SK-N-SH treated with all-trans-retinoic acid at 6 μM for 48 hours (cell line): ENCODE results near the gene TSC22D1.
"Not testable (repeated sequence)": the region's sequence is repeated elsewhere in the genome, so short reads cannot be mapped to it uniquely, and the experiment has no call there.

Experiments
- ATAC-seq: fragments of 200-7000 bp; cut with Tn5 transposase; 3 replicates; pipeline ENCODE4 v1.9.1; 2020; ENCODE audit warnings: mild to moderate bottlenecking, moderate library complexity
- ARNTL ChIP-seq: fragments of 450-650 bp; formaldehyde crosslinking; IDR thresholded peaks from 2 replicates; pipeline ENCODE4 v1.5.0; 2020; ENCODE audit warnings: low read depth, mild to moderate bottlenecking, moderate library complexity, borderline replicate concordance
- BACH2 ChIP-seq: fragments of 250-450 bp; sonication (Bioruptor Pico); IDR thresholded peaks from 2 replicates; pipeline ENCODE4 v1.9.0; 2021; ENCODE audit warnings: mild to moderate bottlenecking, borderline replicate concordance
- CSDC2 ChIP-seq: fragments of 250-450 bp; sonication (Bioruptor Pico); IDR thresholded peaks from 2 replicates; pipeline ENCODE4 v1.5.0; 2020; ENCODE audit warnings: mild to moderate bottlenecking, moderate library complexity
- ESRRG ChIP-seq: fragments of 250-450 bp; sonication (Bioruptor Pico); IDR thresholded peaks from 2 replicates; pipeline ENCODE4 v1.6.1; 2021; ENCODE audit warnings: mild to moderate bottlenecking
- GLIS3 ChIP-seq: fragments of 250-450 bp; sonication (Bioruptor Pico); IDR thresholded peaks from 2 replicates; pipeline ENCODE4 v1.5.0; 2020; ENCODE audit warnings: mild to moderate bottlenecking, moderate library complexity
- ISL1 ChIP-seq: fragments of 250-450 bp; sonication (Bioruptor Pico); IDR thresholded peaks from 2 replicates; pipeline ENCODE4 v2.1.2; 2022; ENCODE audit warnings: mild to moderate bottlenecking, moderate library complexity
- OSR1 ChIP-seq: fragments of 250-450 bp; sonication (Bioruptor Pico); IDR thresholded peaks from 2 replicates; pipeline ENCODE4 v1.8.0; 2022; ENCODE audit warnings: moderate library complexity, mild to moderate bottlenecking, inconsistent platforms
- PPARA ChIP-seq: fragments of 250-450 bp; sonication (Bioruptor Pico); IDR thresholded peaks from 2 replicates; pipeline ENCODE4 v1.5.0; 2020; ENCODE audit warnings: mild to moderate bottlenecking, borderline replicate concordance
- RARB ChIP-seq: fragments of 250-450 bp; sonication (Bioruptor Pico); IDR thresholded peaks from 2 replicates; pipeline ENCODE4 v1.8.0; 2021; ENCODE audit warnings: mild to moderate bottlenecking, moderate library complexity
- SNAI2 ChIP-seq: fragments of 250-450 bp; sonication (Bioruptor Pico); IDR thresholded peaks from 2 replicates; pipeline ENCODE4 v1.5.0; 2020; ENCODE audit warnings: mild to moderate bottlenecking, moderate library complexity
- ZC3H10 ChIP-seq: fragments of 250-450 bp; sonication (Bioruptor Pico); IDR thresholded peaks from 2 replicates; pipeline ENCODE4 v1.5.1; 2021; ENCODE audit warnings: mild to moderate bottlenecking, moderate library complexity
- ZFP3 ChIP-seq: fragments of 250-450 bp; sonication (Bioruptor Pico); IDR thresholded peaks from 2 replicates; pipeline ENCODE4 v1.5.0; 2020; ENCODE audit warnings: mild to moderate bottlenecking, moderate library complexity
- ZFP30 ChIP-seq: fragments of 450-650 bp; formaldehyde crosslinking; IDR thresholded peaks from 2 replicates; pipeline ENCODE4 v1.5.0; 2022; ENCODE audit warnings: mild to moderate bottlenecking, moderate library complexity
- ZNF70 ChIP-seq: fragments of 450-650 bp; formaldehyde crosslinking; IDR thresholded peaks from 2 replicates; pipeline ENCODE4 v1.5.0; 2020; ENCODE audit warnings: mild to moderate bottlenecking, moderate library complexity
- ZNF8 ChIP-seq: fragments of 450-650 bp; formaldehyde crosslinking; IDR thresholded peaks from 2 replicates; pipeline ENCODE4 v1.5.0; 2020; ENCODE audit warnings: mild to moderate bottlenecking, moderate library complexity
- TF ChIP-seq, protein P1 (sequence below): fragments of 250-450 bp; sonication (Bioruptor Pico); IDR thresholded peaks from 2 replicates; pipeline ENCODE4 v1.5.1; 2021; ENCODE audit warnings: mild to moderate bottlenecking, moderate library complexity
- TF ChIP-seq, protein P2 (sequence below): fragments of 250-450 bp; sonication (Bioruptor Pico); IDR thresholded peaks from 2 replicates; pipeline ENCODE4 v1.5.0; 2020; ENCODE audit warnings: mild to moderate bottlenecking, moderate library complexity
- TF ChIP-seq, protein P3 (sequence below): fragments of 250-450 bp; sonication (Bioruptor Pico); IDR thresholded peaks from 2 replicates; pipeline ENCODE4 v1.8.0; 2020; ENCODE audit warnings: mild to moderate bottlenecking, moderate library complexity, borderline replicate concordance
- TF ChIP-seq, protein P4 (sequence below): fragments of 250-450 bp; sonication (Bioruptor Pico); IDR thresholded peaks from 2 replicates; pipeline ENCODE4 v1.8.0; 2021; ENCODE audit warnings: low read depth, mild to moderate bottlenecking, moderate library complexity, borderline replicate concordance
- TF ChIP-seq, protein P5 (sequence below): fragments of 250-450 bp; sonication (Bioruptor Pico); IDR thresholded peaks from 2 replicates; pipeline ENCODE4 v1.5.1; 2020; ENCODE audit warnings: low read depth, mild to moderate bottlenecking, moderate library complexity

Gene TSC22D1

DNA sequence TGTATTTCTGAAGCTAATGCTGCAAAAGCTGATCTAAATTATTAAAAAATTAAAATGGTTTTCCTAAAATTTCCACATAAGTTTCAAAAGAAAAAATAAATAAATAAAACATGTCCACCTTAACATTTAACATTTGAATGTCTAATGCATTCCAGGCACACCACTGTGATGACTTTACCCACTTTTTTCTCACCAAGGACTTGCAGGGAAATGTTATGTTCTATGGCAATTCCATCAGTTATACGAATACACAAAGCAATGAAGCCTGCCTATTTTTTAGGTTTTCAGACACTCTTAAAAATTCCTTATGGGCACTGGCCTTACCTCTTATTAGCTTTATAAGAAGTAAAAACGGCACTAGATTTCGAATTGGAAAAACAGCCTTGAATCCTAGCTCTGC, 10.2 kb downstream of the TSC22D1 start:
- ATAC-seq = no peak
- TF ChIP-seq, protein P1, sequence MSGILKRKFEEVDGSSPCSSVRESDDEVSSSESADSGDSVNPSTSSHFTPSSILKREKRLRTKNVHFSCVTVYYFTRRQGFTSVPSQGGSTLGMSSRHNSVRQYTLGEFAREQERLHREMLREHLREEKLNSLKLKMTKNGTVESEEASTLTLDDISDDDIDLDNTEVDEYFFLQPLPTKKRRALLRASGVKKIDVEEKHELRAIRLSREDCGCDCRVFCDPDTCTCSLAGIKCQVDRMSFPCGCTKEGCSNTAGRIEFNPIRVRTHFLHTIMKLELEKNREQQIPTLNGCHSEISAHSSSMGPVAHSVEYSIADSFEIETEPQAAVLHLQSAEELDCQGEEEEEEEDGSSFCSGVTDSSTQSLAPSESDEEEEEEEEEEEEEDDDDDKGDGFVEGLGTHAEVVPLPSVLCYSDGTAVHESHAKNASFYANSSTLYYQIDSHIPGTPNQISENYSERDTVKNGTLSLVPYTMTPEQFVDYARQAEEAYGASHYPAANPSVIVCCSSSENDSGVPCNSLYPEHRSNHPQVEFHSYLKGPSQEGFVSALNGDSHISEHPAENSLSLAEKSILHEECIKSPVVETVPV (CRISPR knock-in tag) = no peak
- TF ChIP-seq ISL1 (CRISPR knock-in tag) (no peak), ESRRG (CRISPR knock-in tag) (no peak), PPARA (CRISPR knock-in tag) (no peak), CSDC2 (CRISPR knock-in tag) (no peak)

DNA sequence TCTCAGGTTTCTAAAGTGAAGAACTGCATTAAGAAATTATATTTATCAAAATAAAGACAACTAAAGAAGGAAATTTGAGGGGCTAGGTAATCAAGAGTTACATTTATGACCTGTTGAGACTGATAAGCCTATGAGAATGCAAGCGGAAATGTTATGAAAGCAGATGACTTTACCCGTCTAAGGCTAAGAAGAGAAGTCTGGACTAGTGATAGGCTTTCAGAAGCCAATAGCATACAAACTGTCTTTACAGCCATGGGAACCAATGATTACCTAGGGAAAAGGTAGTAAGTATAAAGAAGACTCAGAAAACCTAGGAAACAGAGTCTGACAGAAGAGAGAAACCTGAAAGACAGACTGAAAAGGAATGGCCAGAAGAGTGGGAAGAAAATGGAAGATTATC, 11.2 kb downstream of the TSC22D1 start:
- no peak for ATAC-seq
- TF ChIP-seq, protein P2, sequence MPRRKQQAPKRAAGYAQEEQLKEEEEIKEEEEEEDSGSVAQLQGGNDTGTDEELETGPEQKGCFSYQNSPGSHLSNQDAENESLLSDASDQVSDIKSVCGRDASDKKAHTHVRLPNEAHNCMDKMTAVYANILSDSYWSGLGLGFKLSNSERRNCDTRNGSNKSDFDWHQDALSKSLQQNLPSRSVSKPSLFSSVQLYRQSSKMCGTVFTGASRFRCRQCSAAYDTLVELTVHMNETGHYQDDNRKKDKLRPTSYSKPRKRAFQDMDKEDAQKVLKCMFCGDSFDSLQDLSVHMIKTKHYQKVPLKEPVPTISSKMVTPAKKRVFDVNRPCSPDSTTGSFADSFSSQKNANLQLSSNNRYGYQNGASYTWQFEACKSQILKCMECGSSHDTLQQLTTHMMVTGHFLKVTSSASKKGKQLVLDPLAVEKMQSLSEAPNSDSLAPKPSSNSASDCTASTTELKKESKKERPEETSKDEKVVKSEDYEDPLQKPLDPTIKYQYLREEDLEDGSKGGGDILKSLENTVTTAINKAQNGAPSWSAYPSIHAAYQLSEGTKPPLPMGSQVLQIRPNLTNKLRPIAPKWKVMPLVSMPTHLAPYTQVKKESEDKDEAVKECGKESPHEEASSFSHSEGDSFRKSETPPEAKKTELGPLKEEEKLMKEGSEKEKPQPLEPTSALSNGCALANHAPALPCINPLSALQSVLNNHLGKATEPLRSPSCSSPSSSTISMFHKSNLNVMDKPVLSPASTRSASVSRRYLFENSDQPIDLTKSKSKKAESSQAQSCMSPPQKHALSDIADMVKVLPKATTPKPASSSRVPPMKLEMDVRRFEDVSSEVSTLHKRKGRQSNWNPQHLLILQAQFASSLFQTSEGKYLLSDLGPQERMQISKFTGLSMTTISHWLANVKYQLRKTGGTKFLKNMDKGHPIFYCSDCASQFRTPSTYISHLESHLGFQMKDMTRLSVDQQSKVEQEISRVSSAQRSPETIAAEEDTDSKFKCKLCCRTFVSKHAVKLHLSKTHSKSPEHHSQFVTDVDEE (CRISPR knock-in tag) = no peak
- TF ChIP-seq, protein P3, sequence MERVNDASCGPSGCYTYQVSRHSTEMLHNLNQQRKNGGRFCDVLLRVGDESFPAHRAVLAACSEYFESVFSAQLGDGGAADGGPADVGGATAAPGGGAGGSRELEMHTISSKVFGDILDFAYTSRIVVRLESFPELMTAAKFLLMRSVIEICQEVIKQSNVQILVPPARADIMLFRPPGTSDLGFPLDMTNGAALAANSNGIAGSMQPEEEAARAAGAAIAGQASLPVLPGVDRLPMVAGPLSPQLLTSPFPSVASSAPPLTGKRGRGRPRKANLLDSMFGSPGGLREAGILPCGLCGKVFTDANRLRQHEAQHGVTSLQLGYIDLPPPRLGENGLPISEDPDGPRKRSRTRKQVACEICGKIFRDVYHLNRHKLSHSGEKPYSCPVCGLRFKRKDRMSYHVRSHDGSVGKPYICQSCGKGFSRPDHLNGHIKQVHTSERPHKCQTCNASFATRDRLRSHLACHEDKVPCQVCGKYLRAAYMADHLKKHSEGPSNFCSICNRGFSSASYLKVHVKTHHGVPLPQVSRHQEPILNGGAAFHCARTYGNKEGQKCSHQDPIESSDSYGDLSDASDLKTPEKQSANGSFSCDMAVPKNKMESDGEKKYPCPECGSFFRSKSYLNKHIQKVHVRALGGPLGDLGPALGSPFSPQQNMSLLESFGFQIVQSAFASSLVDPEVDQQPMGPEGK = no peak
- no peak for TF ChIP-seq ISL1 (CRISPR knock-in tag)

DNA sequence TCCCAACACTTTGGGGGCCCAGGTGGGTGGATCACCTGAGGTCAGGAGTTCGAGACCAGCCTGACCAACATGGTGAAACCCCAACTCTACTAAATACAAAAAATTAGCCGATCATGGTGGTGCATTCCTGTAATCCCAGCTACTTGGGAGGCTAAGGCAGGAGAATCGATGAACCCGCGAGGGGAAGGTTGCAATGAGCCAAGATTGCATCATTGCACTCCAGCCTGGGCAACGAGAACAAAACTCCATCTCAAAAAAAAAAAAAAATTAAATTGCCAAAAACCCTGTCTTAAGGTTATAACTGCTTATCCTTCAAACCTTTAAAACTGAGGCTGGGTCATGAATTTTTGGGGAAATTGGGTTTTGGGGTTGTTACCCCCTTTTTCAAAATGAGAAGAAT, 13.3 kb downstream of the TSC22D1 start:
- not testable (repeated sequence) for ATAC-seq

DNA sequence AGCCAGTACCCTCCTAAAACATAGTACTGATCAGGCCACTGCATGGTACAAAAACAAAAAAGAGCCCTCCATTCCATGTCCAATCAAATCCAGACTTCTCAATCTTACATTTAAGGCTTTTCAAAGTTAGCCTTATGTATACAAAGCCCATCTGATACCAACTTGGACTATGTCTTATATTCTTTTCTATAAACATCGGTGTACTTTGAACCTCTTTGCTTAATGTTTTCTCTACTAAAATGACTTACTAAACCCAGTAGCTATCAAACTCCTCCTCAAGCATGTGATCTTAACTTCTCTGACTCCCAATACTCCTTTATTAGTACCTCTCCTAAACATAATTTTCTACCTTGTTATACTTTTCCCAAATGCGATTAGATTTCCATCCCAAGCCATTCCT, 14.8 kb downstream of the TSC22D1 start:
- ATAC-seq = no peak
- TF ChIP-seq SNAI2 (no peak), PPARA (CRISPR knock-in tag) (no peak), ZNF8 (CRISPR knock-in tag) (no peak), ZNF70 (no peak), ZFP30 (no peak), ESRRG (CRISPR knock-in tag) (no peak), ZFP3 (CRISPR knock-in tag) (no peak), ISL1 (CRISPR knock-in tag) (no peak), ZC3H10 (no peak), GLIS3 (CRISPR knock-in tag) (no peak), CSDC2 (CRISPR knock-in tag) (no peak), BACH2 (CRISPR knock-in tag) (no peak), ARNTL (CRISPR knock-in tag) (no peak), OSR1 (CRISPR knock-in tag) (no peak), RARB (no peak)
- TF ChIP-seq, protein P2 (CRISPR knock-in tag) = no peak
- TF ChIP-seq, protein P1 (CRISPR knock-in tag) = no peak
- TF ChIP-seq, protein P4, sequence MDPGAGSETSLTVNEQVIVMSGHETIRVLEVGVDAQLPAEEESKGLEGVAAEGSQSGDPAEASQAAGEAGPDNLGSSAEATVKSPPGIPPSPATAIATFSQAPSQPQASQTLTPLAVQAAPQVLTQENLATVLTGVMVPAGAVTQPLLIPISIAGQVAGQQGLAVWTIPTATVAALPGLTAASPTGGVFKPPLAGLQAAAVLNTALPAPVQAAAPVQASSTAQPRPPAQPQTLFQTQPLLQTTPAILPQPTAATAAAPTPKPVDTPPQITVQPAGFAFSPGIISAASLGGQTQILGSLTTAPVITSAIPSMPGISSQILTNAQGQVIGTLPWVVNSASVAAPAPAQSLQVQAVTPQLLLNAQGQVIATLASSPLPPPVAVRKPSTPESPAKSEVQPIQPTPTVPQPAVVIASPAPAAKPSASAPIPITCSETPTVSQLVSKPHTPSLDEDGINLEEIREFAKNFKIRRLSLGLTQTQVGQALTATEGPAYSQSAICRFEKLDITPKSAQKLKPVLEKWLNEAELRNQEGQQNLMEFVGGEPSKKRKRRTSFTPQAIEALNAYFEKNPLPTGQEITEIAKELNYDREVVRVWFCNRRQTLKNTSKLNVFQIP (CRISPR knock-in tag) = no peak
- TF ChIP-seq, protein P5, sequence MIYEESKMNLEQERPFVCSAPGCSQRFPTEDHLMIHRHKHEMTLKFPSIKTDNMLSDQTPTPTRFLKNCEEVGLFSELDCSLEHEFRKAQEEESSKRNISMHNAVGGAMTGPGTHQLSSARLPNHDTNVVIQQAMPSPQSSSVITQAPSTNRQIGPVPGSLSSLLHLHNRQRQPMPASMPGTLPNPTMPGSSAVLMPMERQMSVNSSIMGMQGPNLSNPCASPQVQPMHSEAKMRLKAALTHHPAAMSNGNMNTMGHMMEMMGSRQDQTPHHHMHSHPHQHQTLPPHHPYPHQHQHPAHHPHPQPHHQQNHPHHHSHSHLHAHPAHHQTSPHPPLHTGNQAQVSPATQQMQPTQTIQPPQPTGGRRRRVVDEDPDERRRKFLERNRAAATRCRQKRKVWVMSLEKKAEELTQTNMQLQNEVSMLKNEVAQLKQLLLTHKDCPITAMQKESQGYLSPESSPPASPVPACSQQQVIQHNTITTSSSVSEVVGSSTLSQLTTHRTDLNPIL (CRISPR knock-in tag) = no peak
